T-helper 22 cell (primary cell): ENCODE measurements around the gene PWWP2B.

Source experiments
- DNase-seq: peaks from one replicate; pipeline ENCODE4 v3.0.0-alpha.2; 2020; ENCODE audit warnings: low read depth

PWWP2B gene

DNA sequence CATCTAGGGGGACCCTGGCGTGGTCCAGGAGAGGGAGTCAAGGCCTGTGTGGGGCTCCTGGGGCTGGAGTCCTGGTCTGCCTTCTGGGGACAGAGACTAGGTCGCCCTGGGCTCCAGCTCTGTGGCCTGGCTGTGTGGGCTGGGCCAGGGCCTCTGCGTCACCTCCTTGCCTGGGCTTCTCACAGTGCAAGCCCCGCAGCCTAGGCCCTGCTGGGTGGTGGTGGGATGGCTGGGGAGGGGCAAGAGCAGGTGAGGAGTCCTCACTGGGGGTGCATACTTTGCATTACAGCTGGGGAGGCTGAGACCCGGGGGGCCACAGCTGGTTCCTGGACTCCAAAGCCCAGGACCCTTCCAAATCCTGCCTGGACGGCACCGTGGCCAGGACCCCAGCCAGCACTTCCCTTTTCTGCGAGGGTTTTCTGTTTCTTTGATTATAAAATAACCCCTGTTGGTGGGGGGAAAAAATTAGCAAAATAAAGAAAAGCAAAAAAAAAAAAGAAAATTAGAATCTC lies 23.5 kb downstream of the PWWP2B start:
- DNase-seq = no peak

DNA sequence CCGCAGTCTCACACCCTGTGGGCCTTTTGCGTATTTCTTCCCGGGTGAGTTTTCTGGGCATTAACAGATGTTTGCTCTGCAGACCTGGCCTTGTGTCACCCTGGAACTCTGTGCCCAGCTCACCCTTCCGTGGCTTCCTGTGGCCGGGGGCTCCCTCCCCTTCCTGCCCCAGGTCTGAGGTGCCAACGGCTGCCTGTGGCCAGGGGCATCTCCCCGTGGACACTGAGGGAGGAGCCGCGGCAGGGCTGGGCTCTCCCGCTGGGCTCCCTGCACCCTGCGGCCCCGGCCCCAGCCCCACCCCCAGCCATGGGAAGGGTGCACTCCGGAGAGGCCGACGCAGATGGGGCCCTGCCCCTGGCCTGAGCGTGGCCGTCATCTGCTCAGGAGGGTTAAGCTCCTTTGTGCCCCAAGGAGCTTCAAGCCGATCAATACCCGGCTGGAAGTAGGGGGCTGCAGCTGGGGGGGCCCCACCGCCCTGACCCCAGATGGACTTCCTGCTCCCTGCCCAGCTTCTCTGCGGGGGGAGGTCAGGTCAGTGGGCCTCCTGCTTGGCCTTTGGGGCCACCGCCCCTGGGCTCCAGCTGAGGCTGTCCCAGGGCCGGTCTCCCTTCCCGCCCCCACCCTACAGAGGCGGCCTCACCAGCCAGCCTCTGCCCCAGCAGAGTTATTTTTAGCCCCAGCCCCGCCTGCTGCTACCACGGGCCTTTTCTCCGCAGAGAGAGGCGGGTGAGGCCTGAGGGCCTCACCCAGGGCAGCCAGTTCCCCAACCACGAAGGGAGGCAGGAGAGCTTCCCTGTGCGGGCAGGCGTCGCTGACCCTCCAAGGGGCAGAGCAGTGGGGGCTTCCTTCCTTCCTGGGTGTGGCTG lies 24.2 kb downstream of the PWWP2B start:
- DNase-seq = no peak

DNA sequence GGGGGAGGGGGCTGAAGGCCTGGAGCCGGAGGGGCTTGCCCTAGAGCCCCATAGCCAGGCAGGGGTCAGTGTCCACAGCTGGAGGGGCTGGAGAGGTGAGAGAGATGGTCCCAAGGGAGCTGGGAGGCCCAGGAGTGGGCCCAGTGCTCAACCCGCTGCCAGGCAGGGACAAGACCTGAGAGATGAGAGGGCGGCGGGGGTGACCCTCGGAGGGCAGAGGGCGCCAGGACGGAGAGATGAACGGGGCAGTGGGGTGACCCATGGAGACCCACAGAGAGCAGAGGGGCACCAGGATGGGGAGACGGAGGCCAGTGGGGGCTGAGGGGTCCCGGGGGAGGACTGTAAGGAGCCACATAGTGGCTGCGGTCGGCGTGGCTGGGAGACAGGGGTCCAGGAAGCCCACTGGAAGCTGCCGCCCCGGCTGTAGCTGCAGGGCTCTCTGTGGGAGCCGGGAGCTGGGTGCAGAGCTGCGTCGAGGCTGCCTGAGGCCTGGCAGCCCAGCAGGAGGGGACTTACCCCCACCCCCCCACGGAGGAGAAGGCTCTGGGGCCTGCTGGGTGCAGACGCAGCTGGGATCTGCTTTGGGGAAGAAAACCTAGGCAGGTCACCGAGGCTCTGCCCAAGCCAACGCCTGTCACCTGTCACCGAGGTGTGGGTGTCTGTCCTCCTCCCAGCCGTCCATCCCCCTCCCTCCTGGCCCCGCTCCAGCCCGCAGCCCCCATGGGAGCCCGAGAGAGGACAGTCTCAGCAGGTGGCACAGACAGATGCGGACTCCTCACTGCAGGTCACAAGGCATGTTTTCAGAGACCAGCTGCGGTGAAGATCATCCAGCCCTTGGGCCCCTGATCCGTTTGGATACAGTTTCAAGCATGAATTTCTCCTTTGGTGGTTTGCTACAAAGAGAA lies 25.1 kb downstream of the PWWP2B start:
- no peak for DNase-seq

DNA sequence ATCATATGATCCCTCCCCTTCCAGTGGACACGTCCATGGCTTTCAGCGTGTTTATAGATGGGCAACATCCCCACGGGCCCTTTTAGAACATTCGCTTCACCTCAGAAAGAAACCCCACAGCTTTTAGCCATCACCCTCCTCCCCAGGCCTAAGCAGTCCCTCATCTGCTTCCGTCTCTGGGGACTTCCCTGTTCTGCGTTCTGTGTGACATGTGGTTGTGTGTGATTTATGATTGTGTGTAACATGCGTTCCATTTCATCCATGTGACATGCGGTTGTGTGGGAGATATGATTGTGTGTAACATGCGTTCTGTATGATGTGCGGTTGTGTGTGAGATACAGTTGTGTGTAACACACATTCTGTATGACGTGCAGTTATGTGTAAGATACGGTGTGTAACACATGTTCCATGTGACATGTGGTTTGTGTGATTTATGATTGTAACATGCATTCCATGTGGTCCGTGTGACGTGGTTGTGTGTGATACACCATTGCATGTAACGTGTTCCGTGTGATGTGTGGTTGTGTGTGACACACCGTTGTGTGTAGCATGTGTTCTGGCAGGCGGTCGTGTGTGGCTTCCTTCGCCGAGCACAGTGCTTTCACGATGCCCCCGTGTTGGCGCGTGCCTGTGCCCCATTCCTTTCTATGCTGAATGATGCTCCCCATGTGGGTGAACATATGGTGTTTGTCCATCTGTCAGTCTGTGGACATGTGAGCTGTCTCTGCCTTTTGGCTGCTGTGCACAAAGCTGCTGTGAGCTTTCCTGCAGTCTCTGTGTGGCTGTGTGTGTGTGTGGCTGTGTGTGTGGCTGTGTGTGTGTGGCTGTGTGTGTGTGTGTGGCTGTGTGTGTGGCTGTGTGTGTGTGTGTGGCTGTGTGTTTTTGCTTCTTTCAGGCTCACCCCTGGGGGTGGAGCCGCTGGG lies 26.2 kb downstream of the PWWP2B start:
- DNase-seq = no peak

DNA sequence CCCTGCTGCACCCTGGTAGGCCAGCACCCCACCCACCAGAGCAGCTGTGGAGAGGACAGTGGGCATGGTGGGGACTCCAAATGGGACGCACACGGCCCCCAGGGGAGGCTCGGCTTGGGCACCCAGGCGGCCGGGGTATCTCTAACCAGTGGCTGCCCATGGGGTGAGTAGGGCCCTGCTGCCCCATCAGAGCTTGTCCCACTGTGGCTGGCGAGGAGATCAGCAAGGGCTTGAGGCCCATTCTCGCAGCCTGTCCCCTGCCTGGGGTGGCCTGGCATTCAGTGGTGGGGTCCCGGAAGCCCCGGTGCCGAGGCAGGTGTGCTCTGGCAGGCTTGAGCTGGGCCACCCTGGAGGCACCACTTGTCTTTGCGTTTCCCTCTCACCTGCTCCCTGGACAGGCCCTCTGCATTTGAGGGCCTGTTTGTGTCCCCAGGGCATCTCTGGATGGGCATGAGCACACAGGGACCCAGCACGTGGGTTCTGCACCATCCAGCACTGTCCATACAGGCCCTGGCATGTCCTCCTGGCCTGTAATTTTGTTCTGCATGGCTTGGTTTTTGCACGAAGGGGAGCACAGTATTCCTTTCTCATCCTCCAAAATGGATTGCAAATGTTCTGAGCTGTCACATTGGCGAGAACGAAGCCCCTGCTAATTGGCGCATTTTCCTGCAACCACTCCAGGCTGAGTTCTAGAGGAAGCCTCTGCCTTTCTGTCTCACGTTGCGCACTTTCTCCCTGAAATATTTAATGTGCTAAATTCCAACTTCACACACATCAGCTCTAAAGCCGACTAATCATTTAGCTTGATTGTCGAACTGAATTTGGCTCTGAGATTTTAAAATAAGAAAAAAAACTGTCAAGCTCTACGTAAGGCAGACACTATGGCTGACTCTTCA lies 27.2 kb downstream of the PWWP2B start:
- DNase-seq = no peak

DNA sequence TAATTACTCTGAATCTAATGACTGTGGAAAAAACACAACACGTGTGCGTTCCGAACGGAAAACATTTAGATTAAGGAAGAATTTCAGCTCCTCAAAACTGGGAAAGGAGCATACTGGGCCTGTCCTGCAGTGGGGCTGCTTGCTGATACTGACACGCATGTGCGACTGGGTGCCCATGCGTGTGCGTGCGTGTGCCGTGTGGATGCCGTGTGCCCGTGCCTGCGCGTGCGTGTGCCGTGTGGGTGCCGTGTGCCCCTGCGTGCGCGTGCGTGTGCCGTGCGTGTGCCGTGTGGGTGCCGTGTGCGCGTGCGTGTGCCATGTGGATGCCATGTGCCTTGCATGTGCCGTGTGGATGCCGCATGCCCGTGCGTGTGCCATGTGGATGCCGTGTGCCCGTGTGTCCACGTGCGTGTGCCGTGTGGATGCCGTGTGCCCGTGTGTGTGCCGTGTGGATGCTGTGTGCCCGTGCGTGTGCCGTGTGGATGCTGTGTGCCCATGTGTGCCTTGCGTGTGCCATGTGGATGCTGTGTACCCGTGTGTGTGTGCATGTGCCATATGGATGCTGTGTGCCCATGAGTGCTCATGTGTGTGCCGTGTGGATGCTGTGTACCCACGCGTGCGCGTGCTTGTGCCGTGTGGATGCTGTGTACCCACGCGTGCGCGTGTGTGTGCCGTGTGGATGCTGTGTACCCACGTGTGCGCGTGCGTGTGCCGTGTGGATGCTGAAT lies 28.2 kb downstream of the PWWP2B start:
- no peak for DNase-seq

DNA sequence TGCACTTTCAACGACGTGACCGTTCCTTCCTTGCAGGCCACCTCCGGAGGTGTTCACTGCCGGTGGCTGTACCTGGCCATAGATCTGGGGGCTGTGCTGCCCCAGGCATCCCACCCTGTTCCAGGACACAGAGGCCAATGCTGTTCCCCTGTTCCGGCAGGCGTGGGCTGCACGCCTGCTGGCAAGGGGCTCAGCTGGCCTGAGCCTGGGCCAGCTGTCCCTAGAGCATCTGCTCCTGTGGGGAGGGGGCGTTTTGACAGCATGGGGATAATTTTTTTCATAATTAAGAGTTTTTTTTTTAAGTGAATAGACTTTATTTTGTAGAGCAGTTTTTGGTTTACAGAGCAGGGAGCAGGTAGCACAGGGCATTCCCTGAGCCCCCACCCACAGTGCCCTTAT lies 28.8 kb downstream of the PWWP2B start:
- DNase-seq = no peak

DNA sequence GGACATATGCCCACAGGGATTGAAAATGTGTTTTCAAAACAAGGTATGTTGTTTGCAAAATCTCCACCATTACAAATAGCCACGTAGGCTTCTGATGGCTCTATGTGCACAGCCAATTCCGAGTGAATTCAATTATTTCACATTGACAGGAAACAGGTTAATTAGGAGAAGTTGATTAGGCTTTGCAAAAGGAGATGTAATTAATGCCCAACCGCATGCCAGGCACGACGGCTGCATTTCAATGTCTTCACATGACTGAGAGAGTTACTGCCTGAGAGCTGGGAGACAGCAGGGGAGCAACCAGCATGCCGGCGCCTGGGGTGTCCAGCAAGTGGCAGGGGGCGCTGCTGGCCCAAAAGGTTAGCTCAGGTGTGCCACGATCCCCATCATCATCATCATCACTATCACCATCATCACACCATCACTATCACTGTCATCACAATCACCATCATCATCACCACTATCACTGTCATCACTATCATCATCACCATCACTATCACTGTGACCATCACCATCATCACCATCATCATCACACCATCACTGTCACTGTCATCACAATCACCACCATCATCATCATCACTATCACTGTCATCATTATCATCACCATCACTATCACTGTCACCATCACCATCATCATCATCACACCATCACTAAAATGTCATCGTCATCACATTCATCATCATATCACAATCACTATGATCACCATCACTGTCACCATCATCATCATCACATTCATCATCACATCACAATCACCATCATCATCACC lies 30.2 kb downstream of the PWWP2B start:
- no peak for DNase-seq

DNA sequence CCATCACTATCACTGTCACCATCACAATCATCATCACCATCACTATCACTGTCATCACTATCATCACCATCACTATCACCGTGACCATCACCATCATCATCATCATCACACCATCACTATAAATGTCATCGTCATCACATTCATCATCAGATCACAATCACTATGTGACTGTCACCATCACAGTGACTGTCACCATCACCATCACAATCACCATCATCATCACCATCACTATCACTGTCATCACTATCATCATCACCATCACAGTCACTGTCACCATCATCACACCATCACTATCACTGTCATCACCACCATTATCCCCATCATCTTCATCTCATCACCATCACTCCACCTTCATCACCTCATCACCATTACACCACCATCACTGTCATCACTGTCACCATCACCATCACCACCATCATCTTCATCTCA lies 31.0 kb downstream of the PWWP2B start:
- DNase-seq = no peak

DNA sequence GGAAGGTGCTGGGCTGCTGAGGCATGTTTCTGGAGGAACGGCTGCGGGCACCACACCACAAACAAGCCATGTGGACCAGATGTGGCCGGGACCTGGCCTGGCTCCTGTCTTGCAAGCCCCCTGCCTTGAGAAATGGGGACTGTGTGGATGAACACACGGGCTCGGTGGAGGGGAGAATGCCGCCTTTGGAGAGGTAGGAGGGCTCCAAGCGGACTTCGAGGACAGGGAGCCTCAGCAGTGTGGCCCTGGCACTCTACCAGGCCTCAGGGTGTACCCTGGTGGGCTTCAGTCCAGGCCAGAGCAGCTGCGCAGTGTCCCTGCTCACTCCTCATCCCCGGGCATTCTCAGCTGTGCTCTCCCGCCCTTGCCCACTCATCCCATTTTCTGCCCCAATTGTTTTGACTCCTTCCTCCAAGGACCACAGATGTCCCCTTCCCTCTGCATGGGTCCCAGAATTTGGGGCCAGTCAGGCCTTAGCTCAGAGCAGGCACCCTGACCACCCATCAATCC lies 31.5 kb downstream of the PWWP2B start:
- DNase-seq = no peak

DNA sequence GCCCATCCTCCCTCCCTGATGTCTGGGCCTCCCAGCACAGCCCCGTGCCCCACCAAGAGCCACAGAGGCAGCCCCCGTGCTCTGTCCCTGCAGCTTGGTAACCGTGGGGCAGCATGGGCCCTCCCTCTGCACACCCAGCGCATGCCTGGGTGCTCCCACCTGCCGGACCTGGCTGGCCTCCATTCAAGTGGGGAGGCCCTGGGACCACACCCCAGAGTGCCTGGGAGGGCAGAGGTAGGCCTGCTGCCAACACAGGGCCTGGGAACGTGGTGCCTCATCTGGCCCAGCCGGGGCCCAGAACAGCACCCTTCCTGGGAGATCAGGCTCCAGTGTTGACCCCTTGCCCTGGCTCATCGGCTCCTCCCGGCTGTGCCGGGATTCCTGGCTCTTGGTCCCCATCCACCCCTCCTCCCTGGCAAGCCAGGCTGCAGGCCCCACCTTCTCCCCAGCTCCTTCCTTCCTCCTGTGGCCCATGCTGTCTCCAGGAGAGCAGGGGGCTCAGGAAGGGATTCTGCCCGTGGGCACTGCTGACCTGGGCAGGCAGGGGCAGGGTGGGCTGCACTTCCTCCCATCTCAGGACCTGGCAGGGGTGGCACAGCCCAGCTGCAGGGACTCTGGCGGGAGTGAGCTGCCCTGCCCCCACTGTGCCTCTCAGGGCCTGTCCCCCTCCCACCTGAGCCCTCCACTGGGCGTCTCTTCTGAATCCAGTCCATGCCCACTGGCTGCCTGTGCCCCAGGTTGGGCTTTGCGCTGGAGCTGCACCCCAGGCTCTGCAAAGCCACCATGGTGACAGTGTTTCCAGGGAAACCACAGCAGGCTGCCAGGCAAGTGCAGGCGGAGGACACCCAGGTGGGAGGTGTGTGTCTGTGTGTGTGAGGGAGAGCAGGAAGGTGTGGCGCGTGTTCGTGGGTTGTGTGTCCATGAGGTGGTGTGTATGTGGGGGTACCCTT lies 32.6 kb downstream of the PWWP2B start:
- DNase-seq = no peak

DNA sequence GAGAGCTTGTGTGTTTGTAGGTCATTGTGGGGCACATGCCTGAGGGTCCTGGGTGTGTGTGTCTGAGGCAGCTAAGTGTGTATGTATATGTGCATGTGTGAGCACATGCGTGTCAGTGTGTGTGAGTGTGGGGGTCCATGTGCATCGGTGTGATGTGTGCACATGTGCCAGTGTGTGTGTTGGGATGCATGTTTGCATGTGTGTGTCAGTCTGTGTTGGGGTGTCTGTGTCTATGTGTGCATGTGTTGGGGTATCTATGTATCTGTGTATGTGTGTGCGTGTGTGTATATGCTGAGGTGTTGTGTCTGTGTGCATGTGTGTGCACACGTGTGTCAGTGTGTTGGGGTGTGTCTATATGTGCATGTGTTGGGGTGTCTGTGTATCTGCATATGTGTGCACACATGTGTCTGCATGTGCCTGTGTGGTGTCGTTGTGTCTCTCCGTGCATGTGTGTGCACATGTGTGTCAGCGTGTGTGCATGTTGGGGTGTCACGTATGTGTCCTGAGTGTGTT lies 33.3 kb downstream of the PWWP2B start:
- DNase-seq = no peak

DNA sequence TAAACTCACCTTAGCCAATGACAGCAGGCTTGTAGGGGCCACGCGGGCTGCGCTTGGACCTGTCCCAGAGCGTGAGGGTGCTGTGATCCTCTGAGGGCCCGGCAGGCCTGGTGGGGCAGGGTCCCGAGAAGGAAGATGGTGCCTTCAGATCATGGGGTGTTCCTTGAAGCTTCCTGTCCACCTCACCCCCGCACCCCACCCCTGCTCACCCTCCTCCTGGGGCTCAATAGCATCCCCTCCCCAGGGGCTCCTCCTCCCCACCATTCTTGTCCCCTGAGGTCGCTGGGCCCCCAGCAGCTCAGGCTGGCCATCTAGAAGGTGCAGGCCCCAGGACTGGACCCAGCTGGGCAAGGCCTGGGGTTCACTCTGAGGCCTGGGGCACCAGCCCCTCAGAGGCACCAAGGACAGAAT lies 33.9 kb downstream of the PWWP2B start:
- DNase-seq = no peak

DNA sequence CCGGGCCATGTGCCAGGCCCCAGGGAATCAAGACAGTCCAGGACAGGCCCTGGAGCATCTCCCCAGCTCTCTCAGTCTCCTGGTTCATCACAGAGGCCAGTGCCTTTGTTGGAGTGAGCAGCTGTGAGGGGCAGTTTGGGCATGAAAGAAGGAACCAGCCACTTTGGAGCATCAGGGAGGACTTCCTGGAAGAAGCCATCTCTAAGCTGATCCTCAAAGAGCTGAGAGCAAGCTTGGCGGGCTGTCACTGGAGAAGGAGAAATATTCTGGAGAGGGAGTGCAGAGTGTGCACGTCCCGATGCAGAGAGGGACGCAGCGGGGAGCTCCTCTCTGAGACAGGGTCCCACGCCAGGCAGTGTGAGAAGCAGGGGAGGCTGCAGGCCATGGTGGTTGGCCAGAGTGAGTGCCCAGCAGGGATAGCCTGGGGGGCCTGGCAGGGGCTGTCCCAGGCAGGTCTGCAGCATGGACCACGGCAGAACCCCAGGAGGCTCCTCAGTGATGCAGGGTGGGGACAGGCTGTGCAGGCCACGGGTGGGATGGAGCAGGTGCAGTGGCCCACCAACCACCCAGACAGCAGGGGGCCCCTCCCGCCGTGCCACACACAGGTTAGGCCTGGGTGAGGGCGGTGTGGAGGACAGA lies 34.7 kb downstream of the PWWP2B start:
- DNase-seq = no peak

DNA sequence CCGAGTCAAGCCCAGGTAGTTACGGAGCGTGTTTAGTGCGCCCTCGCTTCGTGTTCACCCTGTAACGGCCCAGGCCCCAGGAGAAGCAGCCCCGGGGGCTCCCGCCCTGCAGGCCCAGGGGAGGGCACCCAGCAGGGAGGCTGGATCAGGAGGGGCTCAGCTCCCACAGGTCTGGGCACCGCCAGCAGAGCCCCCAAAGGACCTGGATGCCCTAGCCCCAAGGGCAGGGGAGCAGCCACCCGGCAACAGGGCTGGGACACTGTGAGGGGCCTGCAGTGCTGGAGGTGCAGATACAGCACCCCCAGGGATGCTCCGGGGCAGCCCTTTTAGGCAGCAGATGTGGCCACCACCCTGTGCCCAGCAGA lies 35.2 kb downstream of the PWWP2B start:
- no peak for DNase-seq

DNA sequence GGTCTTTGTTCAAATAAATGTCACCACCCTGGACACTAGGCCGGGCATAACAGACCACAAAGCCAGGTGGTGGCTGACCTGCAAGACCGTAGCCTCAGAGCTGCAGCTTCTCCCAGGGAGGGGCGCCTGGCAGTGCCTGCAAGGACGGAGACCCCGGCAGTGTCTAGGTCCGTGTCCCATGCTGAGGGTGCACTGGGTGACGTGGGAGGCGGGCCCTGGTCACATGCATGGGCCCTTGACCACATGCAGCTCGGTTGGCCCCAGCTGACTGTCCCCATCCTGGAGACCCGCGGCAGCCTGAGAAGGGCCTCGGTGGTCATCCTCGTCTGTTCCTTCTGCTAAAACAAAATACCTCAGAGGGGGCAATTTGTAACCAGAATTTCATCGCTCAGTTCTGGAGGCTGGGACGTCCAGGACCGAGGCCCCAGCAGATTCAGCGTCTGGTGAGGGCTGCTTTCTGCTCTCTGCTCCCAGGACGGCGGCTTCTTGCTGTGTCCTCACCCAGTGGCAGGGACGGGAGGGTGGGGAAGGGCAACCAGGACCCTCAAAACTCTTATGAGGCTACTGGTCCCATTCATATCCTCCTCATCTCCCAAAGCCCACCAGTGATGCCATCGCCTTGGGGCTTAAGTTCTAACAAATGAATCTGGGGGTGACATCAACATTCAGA lies 36.8 kb downstream of the PWWP2B start:
- no peak for DNase-seq
